Measurements from ENCODE around the gene CD93.

The CD93 gene

DNA sequence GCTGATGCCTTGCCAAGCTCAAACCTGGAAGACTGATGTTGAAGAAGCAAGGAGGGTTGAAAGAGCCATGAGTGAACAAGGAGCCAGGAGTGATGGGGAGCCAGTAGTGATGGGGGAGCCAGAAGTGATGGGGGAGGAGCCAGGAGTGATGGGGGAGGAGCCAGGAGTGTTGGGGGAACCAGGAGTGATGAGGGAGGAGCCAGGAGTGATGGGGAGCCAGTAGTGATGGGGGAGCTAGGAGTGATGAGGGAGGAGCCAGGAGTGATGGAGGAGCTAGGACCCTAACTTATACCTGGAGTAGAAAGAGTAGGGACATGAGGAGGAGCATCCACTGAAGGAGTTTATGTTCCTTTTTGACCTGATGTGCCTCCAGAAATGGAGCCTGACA lies 14.6 kb upstream of the CD93 start:
- in situ Hi-C loops (cut with MboI; ENCODE audit: low sequenced_read_pairs), result no loop called here

DNA sequence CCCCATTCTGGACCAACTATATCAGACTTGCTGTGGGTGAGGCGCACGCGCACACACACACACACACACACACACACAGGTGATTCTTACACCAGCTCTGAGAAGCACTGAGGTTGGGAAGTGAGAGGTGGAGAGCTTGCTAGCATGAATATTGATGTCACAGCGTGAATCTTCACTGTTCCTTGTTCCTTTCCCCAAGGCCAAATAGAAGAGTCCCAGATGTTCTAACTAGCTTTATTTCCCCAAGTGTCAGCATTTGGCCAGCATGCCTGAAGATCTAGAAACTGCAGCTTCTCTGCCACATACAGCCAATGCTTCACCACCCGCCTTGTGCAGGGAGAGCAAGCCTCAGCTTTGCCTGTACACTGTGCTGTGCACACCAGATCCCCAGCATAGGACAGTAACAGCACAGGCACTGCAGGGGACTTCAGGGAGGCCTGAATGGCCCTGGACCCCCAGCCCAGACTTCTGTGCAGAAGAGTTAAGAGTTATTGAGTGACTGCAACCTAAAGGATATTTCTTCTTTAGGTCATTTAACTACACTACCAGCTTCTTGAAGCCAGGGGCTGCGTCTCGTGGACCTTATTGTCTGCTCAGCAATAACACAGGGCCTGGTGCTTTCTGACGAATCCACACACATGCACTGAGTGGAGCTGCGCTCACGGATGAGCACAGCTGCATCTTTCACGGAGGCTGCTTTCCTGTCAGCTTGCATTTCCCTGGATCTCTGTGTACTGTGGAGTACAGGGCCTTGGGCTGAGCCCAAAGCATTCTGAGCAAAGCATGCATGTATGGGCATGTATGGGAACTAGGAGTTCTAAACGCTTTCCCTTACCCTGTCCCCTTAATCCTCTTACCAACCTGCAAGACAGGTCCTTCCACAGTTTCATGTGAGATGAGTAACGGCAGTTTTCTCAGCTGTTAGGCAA lies 13.9 kb upstream of the CD93 start:
- in situ Hi-C loops (cut with MboI; ENCODE audit: low sequenced_read_pairs), result no loop called here

GRCh38 chr20:23097636-23098580 lies 11.8 kb upstream of the CD93 start:
- in situ Hi-C loops (cut with MboI; ENCODE audit: low sequenced_read_pairs), result no loop called here

GRCh38 chr20:23096986-23097520 lies 10.9 kb upstream of the CD93 start:
- in situ Hi-C loops (cut with MboI; ENCODE audit: low sequenced_read_pairs), result no loop called here

DNA sequence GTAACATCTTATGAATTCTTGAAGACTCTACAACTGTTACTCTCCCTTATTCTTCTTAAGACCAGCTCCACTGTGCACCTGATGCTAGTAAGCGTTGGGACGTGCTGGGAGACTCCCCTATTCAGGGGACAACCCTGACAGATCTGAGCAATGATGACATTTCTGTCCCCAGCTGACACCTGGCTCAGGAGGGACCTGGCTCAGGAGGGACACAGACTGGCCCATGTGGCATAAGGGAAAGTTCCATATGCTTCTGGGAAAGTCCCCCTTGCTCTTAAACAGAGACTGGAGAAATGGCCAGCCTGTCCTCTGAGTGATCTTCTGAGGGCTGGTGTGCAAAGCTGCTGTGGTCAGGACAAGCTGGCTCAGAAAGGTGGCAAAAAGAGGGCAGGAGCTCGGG lies 10.0 kb upstream of the CD93 start:
- in situ Hi-C loops (cut with MboI; ENCODE audit: low sequenced_read_pairs), result no loop called here

DNA sequence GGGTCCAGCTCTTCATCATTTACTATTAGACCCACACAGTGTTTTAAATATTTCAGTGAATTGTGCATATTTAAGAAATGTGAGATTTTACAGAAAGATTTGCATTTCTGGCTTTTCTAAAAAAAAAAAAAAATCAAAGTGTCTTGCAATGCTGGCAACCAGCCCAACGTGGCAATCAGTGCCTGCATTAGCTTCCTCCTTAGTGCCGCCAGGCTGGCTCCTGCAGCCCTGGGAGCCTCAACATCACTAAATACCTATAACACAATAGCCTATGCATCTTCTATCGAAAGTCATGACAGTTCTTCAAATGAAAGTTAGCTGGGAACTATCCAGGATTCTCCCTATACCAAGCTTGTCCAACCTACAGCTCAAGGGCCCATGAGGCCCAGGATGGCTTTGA lies 9.4 kb upstream of the CD93 start:
- in situ Hi-C loops (cut with MboI; ENCODE audit: low sequenced_read_pairs), result no loop called here

DNA sequence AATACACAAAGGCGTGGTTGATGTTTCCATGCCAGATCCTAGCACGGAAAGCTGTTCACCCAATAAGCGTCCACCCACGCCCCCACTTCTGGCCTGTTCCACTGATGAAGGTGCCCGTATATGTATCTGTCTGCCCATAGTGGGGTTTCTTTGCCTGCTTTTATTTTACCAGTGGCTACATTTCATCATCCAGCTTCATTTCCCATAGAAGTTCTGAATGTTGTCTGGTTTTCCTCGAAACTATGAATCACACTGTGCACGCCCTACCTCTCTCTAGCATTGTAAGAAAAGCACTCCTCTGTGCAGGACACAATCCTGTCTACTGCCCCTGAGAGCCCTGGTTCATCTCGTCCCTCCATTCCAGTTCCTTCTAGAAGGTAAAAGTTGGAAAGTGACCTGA lies 8.8 kb upstream of the CD93 start:
- in situ Hi-C loops (cut with MboI; ENCODE audit: low sequenced_read_pairs), result no loop called here

DNA sequence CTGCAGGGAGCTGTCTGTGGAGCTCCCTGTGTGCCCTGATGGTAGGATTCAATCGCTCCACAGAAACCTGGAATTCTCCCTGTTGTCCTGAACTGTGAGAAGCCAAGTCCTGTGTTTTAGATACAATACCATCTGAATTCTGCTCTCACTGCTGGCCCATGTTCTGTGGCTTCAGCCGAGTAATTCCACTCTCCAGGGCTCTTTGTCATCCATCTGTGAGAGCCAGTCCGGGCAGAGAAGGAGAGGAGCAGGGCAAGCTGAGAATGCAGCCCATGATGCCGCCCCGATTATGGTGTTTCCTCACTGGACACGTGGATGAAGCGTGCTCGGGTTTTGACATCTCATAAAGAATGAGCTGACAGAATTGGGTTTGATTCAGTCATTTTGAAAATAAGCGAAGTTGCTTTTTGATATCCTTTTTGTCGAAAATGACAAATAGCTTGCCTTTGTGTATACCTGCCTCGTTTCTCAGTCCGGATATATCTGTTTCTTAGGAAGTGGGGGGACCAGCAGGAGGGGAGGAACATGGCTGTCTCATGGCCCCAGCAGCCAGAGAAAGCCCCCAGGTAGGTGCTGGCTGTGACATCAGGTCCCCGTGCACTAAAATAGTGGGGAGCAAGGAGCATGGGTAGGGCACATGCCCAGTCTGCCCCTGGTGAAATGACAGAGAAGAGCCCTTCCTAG lies 8.2 kb upstream of the CD93 start:
- in situ Hi-C loops (cut with MboI; ENCODE audit: low sequenced_read_pairs), result no loop called here

DNA sequence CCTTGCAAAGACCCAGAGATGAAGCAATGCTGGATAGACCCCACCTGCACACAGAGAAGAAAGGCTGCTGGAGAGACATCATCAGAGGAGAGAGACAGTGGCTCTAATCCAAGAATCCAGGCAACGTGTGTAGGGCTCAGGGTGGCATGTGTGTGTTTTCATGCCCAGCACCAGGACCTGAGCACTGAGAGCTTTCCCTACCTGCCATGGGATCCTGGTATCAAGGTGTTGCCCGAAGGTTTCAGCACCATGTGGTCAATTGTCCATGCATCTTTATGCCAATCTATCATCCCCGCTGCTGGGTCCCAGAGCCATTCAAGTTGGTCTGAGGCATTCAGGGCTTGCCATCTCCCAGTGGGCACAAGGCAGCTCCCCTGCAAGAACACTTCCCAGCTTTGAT lies 7.5 kb upstream of the CD93 start:
- in situ Hi-C loops (cut with MboI; ENCODE audit: low sequenced_read_pairs), result no loop called here

- in situ Hi-C loops (cut with MboI; ENCODE audit: low sequenced_read_pairs), result no loop called here
Measured at GRCh38 chr20:23092861-23093495, 6.9 kb upstream of the CD93 start.

- in situ Hi-C loops (cut with MboI; ENCODE audit: low sequenced_read_pairs), result no loop called here
Measured at GRCh38 chr20:23092384-23092756, 6.2 kb upstream of the CD93 start.

DNA sequence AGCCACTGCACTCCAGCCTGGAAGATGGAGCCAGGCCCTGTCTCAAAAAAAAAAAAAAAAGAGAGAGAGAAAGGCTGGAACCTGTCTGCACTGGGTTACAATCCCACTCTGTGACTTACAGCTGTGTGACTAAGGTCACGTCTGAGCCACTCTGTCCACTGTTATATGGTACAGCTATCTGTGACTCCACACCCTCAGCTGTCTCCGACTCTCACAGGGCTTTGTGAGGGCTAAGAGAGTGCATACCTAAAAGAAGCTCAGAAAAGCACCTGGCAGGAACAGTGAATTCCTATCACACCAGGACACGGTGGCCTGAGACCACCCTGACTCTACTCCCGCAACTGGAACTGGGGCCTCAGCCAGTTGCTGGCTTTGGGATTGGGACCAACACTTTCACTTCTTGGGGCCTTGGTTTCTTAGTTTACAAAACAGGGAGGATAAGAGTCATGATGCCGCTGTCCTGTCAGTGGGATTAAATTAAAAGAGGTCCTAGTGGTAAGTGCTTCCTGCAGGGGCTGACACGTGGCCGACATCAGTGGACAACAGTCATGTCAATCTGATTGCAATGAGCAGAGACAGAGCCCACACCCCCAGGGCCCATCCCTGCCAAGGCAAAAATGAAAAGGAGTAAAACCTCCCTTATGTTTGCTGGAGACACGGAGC lies 5.7 kb upstream of the CD93 start:
- in situ Hi-C loops (cut with MboI; ENCODE audit: low sequenced_read_pairs), result no loop called here

DNA sequence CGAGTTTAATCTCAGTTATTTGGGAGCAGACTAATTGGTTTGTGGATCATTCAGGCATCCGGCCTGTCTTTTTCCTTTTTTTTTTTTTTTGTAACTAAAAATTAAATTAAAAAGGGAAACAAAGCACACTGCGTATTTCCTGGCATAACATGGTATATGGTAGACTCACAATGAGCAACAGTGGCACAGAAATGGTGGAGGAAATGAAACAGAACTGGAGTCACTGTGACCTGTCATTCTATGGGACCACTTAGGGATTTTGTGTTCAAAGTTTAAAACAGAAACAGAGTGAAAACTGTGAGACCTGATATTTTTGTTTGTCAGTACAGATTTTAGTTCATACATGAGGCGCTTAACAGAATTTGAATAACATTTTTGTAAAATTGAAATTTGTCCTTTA lies 4.8 kb upstream of the CD93 start:
- in situ Hi-C loops (cut with MboI; ENCODE audit: low sequenced_read_pairs), result no loop called here

GRCh38 chr20:23090147-23090546 lies 4.0 kb upstream of the CD93 start:
- in situ Hi-C loops (cut with MboI; ENCODE audit: low sequenced_read_pairs), result no loop called here

DNA sequence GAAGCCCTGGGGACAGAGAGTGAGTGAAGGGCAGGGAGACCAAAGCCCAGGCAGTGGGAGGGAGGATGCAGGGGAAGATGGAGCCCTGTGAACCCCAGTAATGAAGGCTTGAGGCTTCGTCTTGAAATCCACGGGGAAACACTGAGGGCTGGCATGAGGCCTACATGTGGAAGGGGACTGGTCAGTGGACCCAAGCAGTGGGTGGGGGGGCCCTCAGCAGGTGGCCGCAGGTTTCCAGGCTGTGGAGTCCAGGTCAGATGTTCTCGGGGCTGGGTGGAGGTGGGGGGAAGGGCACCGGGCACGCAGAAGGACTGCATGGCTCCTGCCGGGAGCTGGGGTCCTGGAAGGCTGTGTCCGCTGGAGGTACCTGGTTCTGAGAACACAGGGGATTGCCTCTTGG lies 2.7 kb upstream of the CD93 start:
- in situ Hi-C loops (cut with MboI; ENCODE audit: low sequenced_read_pairs), result no loop called here

DNA sequence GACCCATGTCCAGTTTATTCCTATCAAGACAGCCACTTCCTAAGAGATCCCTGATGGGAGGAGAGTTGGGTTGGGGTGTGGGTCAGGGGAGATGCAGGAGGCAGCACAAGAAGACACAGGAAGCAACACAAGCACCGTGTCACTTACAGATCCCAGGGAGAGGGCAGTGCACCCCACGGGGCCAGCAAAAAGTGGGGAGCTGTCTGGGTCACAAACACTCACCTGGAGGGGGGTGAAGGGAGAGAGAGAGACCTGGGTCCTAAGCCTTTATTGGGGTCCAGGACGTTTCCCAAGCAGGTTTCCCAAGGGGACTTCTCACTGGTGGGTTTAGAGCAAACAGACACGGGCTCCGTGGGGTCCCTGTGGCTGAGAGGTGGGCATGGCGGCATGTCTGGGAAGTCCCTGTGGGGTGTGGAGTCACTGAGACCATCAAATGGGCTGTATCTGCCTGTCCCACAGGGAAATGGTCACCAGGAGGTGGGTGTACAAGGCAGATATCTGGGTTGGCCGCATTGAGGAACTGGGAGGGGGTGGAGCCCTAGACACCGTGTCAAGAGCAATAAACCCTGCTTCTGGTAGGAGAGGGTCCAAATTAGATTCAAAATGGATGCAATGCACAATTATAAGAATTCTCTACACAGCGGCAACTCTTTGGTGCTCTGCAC lies 1.6 kb upstream of the CD93 start:
- in situ Hi-C loops (cut with MboI; ENCODE audit: low sequenced_read_pairs), result no loop called here

DNA sequence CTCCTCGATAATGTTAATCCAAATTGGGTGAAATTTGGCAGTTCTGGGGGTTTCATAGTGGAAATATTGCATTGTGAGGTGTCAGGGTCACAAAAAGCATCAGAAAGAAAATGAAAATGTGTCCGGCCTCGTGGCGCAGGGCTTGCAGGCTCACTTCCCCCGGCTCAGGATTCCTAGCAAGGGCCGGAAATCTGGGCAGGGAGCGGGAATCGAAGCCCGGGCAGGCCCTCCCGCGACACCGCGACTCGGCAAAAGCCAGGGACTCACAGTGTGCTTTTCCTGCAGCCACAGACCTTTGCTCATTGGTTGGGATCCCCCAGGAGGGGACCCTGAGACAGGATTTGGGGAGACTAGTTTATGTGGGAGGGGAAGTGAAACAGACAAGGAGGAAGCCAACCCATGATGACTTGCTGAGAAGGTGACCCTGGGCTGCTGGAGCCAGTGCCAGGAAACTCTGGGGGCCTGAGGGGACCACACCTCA lies 847 bp upstream of the CD93 start:
- in situ Hi-C loops (cut with MboI; ENCODE audit: low sequenced_read_pairs), result no loop called here

DNA sequence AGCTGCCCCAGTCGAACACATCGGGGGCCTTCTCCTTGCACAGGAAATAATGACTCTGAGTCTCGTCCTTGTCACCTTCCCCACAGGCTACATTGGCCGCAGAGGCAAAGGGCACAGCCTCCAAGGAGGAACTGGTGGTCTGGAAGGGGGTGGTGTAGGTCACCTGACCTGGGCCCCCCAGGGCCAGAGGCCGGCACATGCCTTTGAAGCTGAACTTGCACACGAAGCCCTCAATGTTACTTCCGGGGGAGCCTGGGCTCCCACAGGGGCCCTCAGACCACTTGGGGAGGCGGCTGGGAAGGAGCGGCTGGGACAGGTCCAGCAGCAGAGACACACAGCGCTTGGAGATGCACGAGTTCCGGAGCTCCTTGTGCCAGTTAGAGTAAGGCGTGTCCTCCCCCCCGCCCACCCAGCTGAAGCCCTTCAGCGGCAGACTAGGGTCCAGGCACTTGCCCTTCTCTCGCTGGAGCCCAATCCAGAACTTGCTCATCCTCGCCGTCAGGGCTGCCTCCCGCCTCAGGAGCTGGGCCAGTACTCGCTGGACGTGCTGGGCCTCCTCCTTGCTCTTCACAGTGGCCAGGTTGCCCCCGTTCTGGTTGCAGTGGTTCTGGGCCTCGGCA lies 578 bp downstream of the CD93 start:
- in situ Hi-C loops (cut with MboI; ENCODE audit: low sequenced_read_pairs), result no loop called here

DNA sequence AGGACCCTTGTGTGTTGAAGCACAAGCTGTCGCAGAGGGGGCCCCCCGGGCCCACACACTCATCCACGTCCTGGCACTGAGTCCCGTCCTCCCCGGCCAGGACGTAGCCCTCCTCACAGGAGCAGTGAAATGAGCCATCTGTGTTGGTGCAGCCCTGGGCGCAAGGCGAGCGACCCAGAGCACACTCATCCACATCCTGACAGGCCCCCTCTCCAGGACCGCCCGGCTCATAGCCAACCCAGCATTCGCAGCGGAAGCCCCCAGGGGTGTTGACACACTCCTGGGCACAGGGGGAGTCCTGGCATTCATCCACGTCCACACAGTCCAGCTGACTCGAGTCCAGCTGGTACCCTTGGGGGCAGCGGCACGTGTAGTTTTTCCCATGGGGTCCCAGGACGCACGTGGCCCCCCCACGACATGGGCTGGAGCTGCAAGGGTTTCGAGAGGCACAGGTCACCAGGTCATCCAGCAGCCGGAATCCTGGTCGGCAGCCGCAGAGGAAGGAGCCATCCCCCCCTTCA lies 1.2 kb downstream of the CD93 start:
- in situ Hi-C loops (cut with MboI; ENCODE audit: low sequenced_read_pairs), result no loop called here
